ENCODE data around the gene PTPRG. TPM values are rescaled to one million over a fixed set of nuclear protein-coding genes. Genes with fewer than 3 reads are reported as not detected.

Gene PTPRG
- total RNA-seq, 1 experiment from 2014 or later: 11.7 TPM

- ChIA-PET POLR2A (ENCODE audit: low non-redundant PET) (no interaction called here), CTCF (no interaction called here)
- Histone ChIP-seq H3K4me3 (ENCODE audit: low read depth, low read length, poor library complexity, severe bottlenecking) (no peak overlapping the region), H3K27ac (ENCODE audit: low read depth, low read length, poor library complexity, severe bottlenecking) (no peak overlapping the region), H3K4me1 (ENCODE audit: insufficient read depth, low read length, poor library complexity, severe bottlenecking) (no peaks in the 10 kb centered on the region), H3K27me3 (replicated peaks; ENCODE audit: insufficient read depth, low read depth, low read length, poor library complexity) (no peaks in the 10 kb centered on the region), H3K36me3 (ENCODE audit: insufficient read depth, low read length, poor library complexity, severe bottlenecking) (no peaks in the 10 kb centered on the region), H3K9me3 (ENCODE audit: low read depth, low read length, poor library complexity, severe bottlenecking) (no peaks in the 10 kb centered on the region)
- no TSS peak for BruUV-seq (replicated peaks)
- DNase-seq (ENCODE audit: low spot score): no peak
- intact Hi-C loops (cut with micrococcal nuclease; ENCODE audit: unreplicated experiment): no loop called here
- no peak for TF ChIP-seq EZH2 (IDR thresholded peaks at IDR 0.05; ENCODE audit: borderline replicate concordance, low read depth, low read length, poor library complexity, severe bottlenecking)
- TF ChIP-seq, protein P1, sequence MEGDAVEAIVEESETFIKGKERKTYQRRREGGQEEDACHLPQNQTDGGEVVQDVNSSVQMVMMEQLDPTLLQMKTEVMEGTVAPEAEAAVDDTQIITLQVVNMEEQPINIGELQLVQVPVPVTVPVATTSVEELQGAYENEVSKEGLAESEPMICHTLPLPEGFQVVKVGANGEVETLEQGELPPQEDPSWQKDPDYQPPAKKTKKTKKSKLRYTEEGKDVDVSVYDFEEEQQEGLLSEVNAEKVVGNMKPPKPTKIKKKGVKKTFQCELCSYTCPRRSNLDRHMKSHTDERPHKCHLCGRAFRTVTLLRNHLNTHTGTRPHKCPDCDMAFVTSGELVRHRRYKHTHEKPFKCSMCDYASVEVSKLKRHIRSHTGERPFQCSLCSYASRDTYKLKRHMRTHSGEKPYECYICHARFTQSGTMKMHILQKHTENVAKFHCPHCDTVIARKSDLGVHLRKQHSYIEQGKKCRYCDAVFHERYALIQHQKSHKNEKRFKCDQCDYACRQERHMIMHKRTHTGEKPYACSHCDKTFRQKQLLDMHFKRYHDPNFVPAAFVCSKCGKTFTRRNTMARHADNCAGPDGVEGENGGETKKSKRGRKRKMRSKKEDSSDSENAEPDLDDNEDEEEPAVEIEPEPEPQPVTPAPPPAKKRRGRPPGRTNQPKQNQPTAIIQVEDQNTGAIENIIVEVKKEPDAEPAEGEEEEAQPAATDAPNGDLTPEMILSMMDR (conservative IDR thresholded peaks at IDR 0.05; ENCODE audit: low read depth, low read length): no peak
Measured at GRCh38 chr3:62178032-62178431, 616.7 kb downstream of the PTPRG start.

GRCh38 chr3:62178739-62179600 is 617.6 kb downstream of the PTPRG start:
- Histone ChIP-seq H3K4me3 (ENCODE audit: low read depth, low read length, poor library complexity, severe bottlenecking) (no peak overlapping the region), H3K27ac (ENCODE audit: low read depth, low read length, poor library complexity, severe bottlenecking) (no peak overlapping the region), H3K27me3 (replicated peaks; ENCODE audit: insufficient read depth, low read depth, low read length, poor library complexity) (no peaks in the 10 kb centered on the region), H3K9me3 (ENCODE audit: low read depth, low read length, poor library complexity, severe bottlenecking) (no peaks in the 10 kb centered on the region), H3K36me3 (ENCODE audit: insufficient read depth, low read length, poor library complexity, severe bottlenecking) (no peaks in the 10 kb centered on the region), H3K4me1 (ENCODE audit: insufficient read depth, low read length, poor library complexity, severe bottlenecking) (no peaks in the 10 kb centered on the region)
- intact Hi-C loops (cut with micrococcal nuclease; ENCODE audit: unreplicated experiment): no loop called here
- ChIA-PET CTCF (no interaction called here), POLR2A (ENCODE audit: low non-redundant PET) (no interaction called here)
- BruUV-seq (replicated peaks): no TSS peak
- no peak for DNase-seq (ENCODE audit: low spot score)
- TF ChIP-seq, protein P1 (conservative IDR thresholded peaks at IDR 0.05; ENCODE audit: low read depth, low read length): no peak
- no peak for TF ChIP-seq EZH2 (IDR thresholded peaks at IDR 0.05; ENCODE audit: borderline replicate concordance, low read depth, low read length, poor library complexity, severe bottlenecking)

GRCh38 chr3:62180514-62180913 is 619.1 kb downstream of the PTPRG start:
- Histone ChIP-seq H3K4me3 (ENCODE audit: low read depth, low read length, poor library complexity, severe bottlenecking) (no peak overlapping the region), H3K27me3 (replicated peaks; ENCODE audit: insufficient read depth, low read depth, low read length, poor library complexity) (no peaks in the 10 kb centered on the region), H3K4me1 (ENCODE audit: insufficient read depth, low read length, poor library complexity, severe bottlenecking) (no peaks in the 10 kb centered on the region), H3K27ac (ENCODE audit: low read depth, low read length, poor library complexity, severe bottlenecking) (no peak overlapping the region), H3K36me3 (ENCODE audit: insufficient read depth, low read length, poor library complexity, severe bottlenecking) (no peaks in the 10 kb centered on the region), H3K9me3 (ENCODE audit: low read depth, low read length, poor library complexity, severe bottlenecking) (no peaks in the 10 kb centered on the region)
- BruUV-seq (replicated peaks): no TSS peak
- POLR2A ChIA-PET (ENCODE audit: low non-redundant PET): no interaction called here
- TF ChIP-seq, protein P1 (conservative IDR thresholded peaks at IDR 0.05; ENCODE audit: low read depth, low read length): no peak
- no peak for TF ChIP-seq EZH2 (IDR thresholded peaks at IDR 0.05; ENCODE audit: borderline replicate concordance, low read depth, low read length, poor library complexity, severe bottlenecking)
- no peak for DNase-seq (ENCODE audit: low spot score)
- CTCF ChIA-PET: no interaction called here
- intact Hi-C loops (cut with micrococcal nuclease; ENCODE audit: unreplicated experiment): no loop called here
